ENCODE results near the gene STARD4.

Gene STARD4

GRCh38 chr5:111472096-111472495 lies 40.2 kb downstream of the STARD4 start:
- DNase-seq (ENCODE audit: low spot score), result no peak
- FAIRE-seq, result no peak

- DNase-seq (ENCODE audit: low spot score) (no peak), FAIRE-seq (no peak)
Observed at GRCh38 chr5:111469903-111470302, 42.4 kb downstream of the STARD4 start.

GRCh38 chr5:111469293-111469896 lies 42.9 kb downstream of the STARD4 start:
- DNase-seq (ENCODE audit: low spot score) (no peak), FAIRE-seq (no peak)

GRCh38 chr5:111463311-111463710 lies 49.0 kb downstream of the STARD4 start:
- FAIRE-seq (no peak), DNase-seq (ENCODE audit: low spot score) (no peak)

- no peak for FAIRE-seq
Observed at GRCh38 chr5:111461934-111462333, 50.4 kb downstream of the STARD4 start.

GRCh38 chr5:111461255-111461671 lies 51.1 kb downstream of the STARD4 start:
- DNase-seq (ENCODE audit: low spot score), result peak; percentile 37
- FAIRE-seq, result no peak

More at GRCh38 chr5:111461934-111462333, 50.4 kb downstream of the STARD4 start:
- no peak for DNase-seq (ENCODE audit: low spot score)

- no peak for DNase-seq (ENCODE audit: low spot score)
- FAIRE-seq, result no peak
Observed at GRCh38 chr5:111454776-111455175, 57.6 kb downstream of the STARD4 start.

- no peak for DNase-seq (ENCODE audit: low spot score)
- peak; percentile 16 for FAIRE-seq
Observed at GRCh38 chr5:111454198-111454622, 58.1 kb downstream of the STARD4 start.

- DNase-seq (ENCODE audit: low spot score) (peak; percentile 66), FAIRE-seq (peak; percentile 75)
Observed at GRCh38 chr5:111453747-111454146, 58.6 kb downstream of the STARD4 start.

- peak; percentile 31 for DNase-seq (ENCODE audit: low spot score)
- peak; percentile 62 for FAIRE-seq
Observed at GRCh38 chr5:111453295-111453694, 59.0 kb downstream of the STARD4 start.

- FAIRE-seq (no peak), DNase-seq (ENCODE audit: low spot score) (no peak)
Observed at GRCh38 chr5:111447822-111448221, 64.5 kb downstream of the STARD4 start.

- DNase-seq (ENCODE audit: low spot score) (no peak), FAIRE-seq (no peak)
Observed at GRCh38 chr5:111447099-111447498, 65.2 kb downstream of the STARD4 start.
